Spleen (tissue), 11 donors: ENCODE results near the gene CNTLN. TPM values are rescaled to one million over a fixed set of nuclear protein-coding genes. Genes with fewer than 3 reads are reported as not detected.
"Not testable (repeated sequence)": the region's sequence is repeated elsewhere in the genome, so short reads cannot be mapped to it uniquely, and the experiment has no call there.

ENCODE experiments used
- DNase-seq: peaks from one replicate; pipeline ENCODE4 v3.0.0-alpha.2; 2020
- H3K27ac ChIP-seq, 8 donors: fragments of 200-600 bp; sonication (generic) in 7 of 8; 1 replicate in 4 of 8; 2 replicates in 4 of 8; pipeline versions ENCODE4 v1.5.0 to v1.8.0; 2016 to 2021; ENCODE audit warnings: inconsistent platforms in 4 of 8, mild to moderate bottlenecking in 4 of 8, moderate library complexity in 1 of 8
- H3K27me3 ChIP-seq, 7 donors: fragments of 200-600 bp; sonication (generic) in 6 of 7; replicated peaks in 1 of 7; 1 replicate in 4 of 7; 2 replicates in 3 of 7; pipeline versions ENCODE4 v1.5.0 to v1.8.0; 2016 to 2021; ENCODE audit warnings: inconsistent platforms in 3 of 7, mild to moderate bottlenecking in 1 of 7
- H3K36me3 ChIP-seq, 6 donors: fragments of 200-600 bp; sonication (generic) in 5 of 6; 1 replicate in 4 of 6; 2 replicates in 2 of 6; pipeline versions ENCODE4 v1.5.0 to v1.8.0; 2016 to 2021; ENCODE audit warnings: inconsistent platforms in 2 of 6
- H3K4me1 ChIP-seq, 6 donors: fragments of 200-600 bp; sonication (generic) in 5 of 6; 1 replicate in 3 of 6; 2 replicates in 3 of 6; pipeline versions ENCODE4 v1.5.0 to v1.8.0; 2016 to 2021; ENCODE audit warnings: inconsistent platforms in 3 of 6
- H3K4me3 ChIP-seq, 8 donors: fragments of 200-600 bp; sonication (generic) in 7 of 8; 1 replicate in 4 of 8; 2 replicates in 4 of 8; pipeline versions ENCODE4 v1.5.0 to v1.8.0; 2016 to 2021; ENCODE audit warnings: inconsistent platforms in 4 of 8, mild to moderate bottlenecking in 4 of 8, moderate library complexity in 2 of 8
- H3K9me3 ChIP-seq, 8 donors: fragments of 200-600 bp; sonication (generic) in 7 of 8; 1 replicate in 4 of 8; 2 replicates in 4 of 8; pipeline versions ENCODE4 v1.5.0 to v1.8.0; 2016 to 2021; ENCODE audit warnings: inconsistent platforms in 4 of 8
- CTCF ChIP-seq, 11 experiments: fragments of 200-600 bp in 7 of 11; fragments of 450-650 bp in 4 of 11; sonication (generic) in 4 of 11; IDR thresholded peaks in 8 of 11; conservative IDR thresholded peaks in 3 of 11; 1 replicate in 7 of 11; 2 replicates in 4 of 11; pipeline versions ENCODE4 v1.4.0 to v1.8.0; 2016 to 2021; ENCODE audit warnings: antibody characterized with exemption in 11 of 11, inconsistent platforms in 4 of 11, mild to moderate bottlenecking in 1 of 11
- POLR2A ChIP-seq, 3 donors: fragments of 450-650 bp; IDR thresholded peaks; one replicate each; pipeline ENCODE4 v1.5.1; 2017; ENCODE audit warnings: antibody characterized with exemption in 3 of 3, mild to moderate bottlenecking in 1 of 3
- POLR2AphosphoS5 ChIP-seq, 3 donors: sonication (generic); formaldehyde crosslinking; IDR thresholded peaks; one replicate each; pipeline ENCODE4 v1.5.1; 2017; ENCODE audit warnings: antibody characterized with exemption in 3 of 3
- WGBS, 5 donors: extraction: QIAGEN DNeasy Blood & Tissue Kit in 3 of 5; methylation state at CpG; one replicate each; pipeline versions ENCODE4 v1.1.5 to v1.1.7; 2013 to 2018; 5-methylcytosine and 5-hydroxymethylcytosine counted together
- intact Hi-C: fragments of 100-400 bp; cut with DNase I; formaldehyde crosslinking; loops from one replicate; pipeline ENCODE4 v1.15.0; 2023; ENCODE audit warnings: low total_unique reads
- polyA plus RNA-seq, 3 donors: library from polyadenylated mRNA; stranded (reverse); fragments of 200-250 nt; gene quantifications; one replicate each; pipeline ENCODE4 v1.2.1, GENCODE V29; 2013
- total RNA-seq, 7 donors: library from RNA; depleted of rRNA in 3 of 7; stranded (reverse); fragments of >200 nt in 3 of 7; fragmentation: NEBNext Ultra II Directional in 4 of 7; extraction: Animal tissue kit (Norgen Biotek cat#: 25700) in 4 of 7; gene quantifications; one replicate each; pipeline versions ENCODE4 v1.1.0 to v1.2.1, GENCODE V29; 2016 to 2021
- donor health status: healthy with polysubstance abuse.
- donor health status: DM: no; HTN: no; CAD: no; lungs with moderate emphysema.
- donor health status: DM: no; HTN: no; CAD: no.
- donor health status: Bipolar disorder and iron deficiency.
- donor health status: healthy.
- donor health status: DM: no; HTN: no; CAD: no.
- donor health status: DM: yes; HTN: yes; CAD: no.

The CNTLN gene
- total and polyA plus RNA-seq, 10 donors = 1.1 to 26.2 (median 9.8) TPM

- no peak overlapping the region for H3K27ac ChIP-seq
- DNase-seq = no peak
- no peak for TF ChIP-seq CTCF (IDR thresholded peaks at IDR 0.05 in 8 of 11, conservative IDR thresholded peaks at IDR 0.05 in 3 of 11)
- no peak for TF ChIP-seq POLR2A (IDR thresholded peaks at IDR 0.05)
- no peak for TF ChIP-seq POLR2AphosphoS5 (IDR thresholded peaks at IDR 0.05)
- H3K9me3 ChIP-seq = peaks cover 0 to 17% (median 0%) of the 10 kb centered on the region in 8 donors
- H3K4me1 ChIP-seq = no peaks in the 10 kb centered on the region
- intact Hi-C loops = no loop called here
- no peaks in the 10 kb centered on the region for H3K36me3 ChIP-seq
- no peaks in the 10 kb centered on the region for H3K27me3 ChIP-seq
- no peak overlapping the region for H3K4me3 ChIP-seq
These were observed 135.0 kb downstream of the CNTLN start for GRCh38 chr9:17269799-17270198.

- intact Hi-C loops = no loop called here
- Histone ChIP-seq H3K27ac (no peak overlapping the region), H3K9me3 (peaks cover 0 to 13% (median 0%) of the 10 kb centered on the region in 8 donors), H3K27me3 (no peaks in the 10 kb centered on the region), H3K36me3 (no peaks in the 10 kb centered on the region), H3K4me1 (no peaks in the 10 kb centered on the region), H3K4me3 (no peak overlapping the region)
- TF ChIP-seq CTCF (IDR thresholded peaks at IDR 0.05 in 8 of 11, conservative IDR thresholded peaks at IDR 0.05 in 3 of 11) (no peak), POLR2A (IDR thresholded peaks at IDR 0.05) (no peak), POLR2AphosphoS5 (IDR thresholded peaks at IDR 0.05) (no peak)
- no peak for DNase-seq
These were observed 137.7 kb downstream of the CNTLN start for GRCh38 chr9:17272536-17272935.

GRCh38 chr9:17280350-17281012, 145.6 kb downstream of the CNTLN start:
- DNase-seq = no peak
- WGBS, 5 donors = 89 to 99% (median 93%) methylated on average over 4 of the region's 4 CpGs
- TF ChIP-seq POLR2A (IDR thresholded peaks at IDR 0.05) (no peak), CTCF (IDR thresholded peaks at IDR 0.05 in 8 of 11, conservative IDR thresholded peaks at IDR 0.05 in 3 of 11) (no peak), POLR2AphosphoS5 (IDR thresholded peaks at IDR 0.05) (no peak)
- Histone ChIP-seq H3K36me3 (no peaks in the 10 kb centered on the region), H3K4me1 (no peaks in the 10 kb centered on the region), H3K9me3 (peaks cover 0 to 20% (median 6%) of the 10 kb centered on the region in 8 donors), H3K27ac (no peak overlapping the region), H3K4me3 (no peak overlapping the region), H3K27me3 (no peaks in the 10 kb centered on the region)
- intact Hi-C loops = no loop called here

- WGBS, 5 donors = 91 to 98% (median 96%) methylated on average over 8 to 18 of the region's 22 CpGs
- H3K36me3 ChIP-seq, H3K27me3 ChIP-seq, H3K27ac ChIP-seq, H3K4me1 ChIP-seq, H3K4me3 ChIP-seq, intact Hi-C loops, DNase-seq: not testable (repeated sequence)
- peaks cover 0 to 11% (median 0%) of the 10 kb centered on the region in 8 donors for H3K9me3 ChIP-seq
These were observed 155.8 kb downstream of the CNTLN start for GRCh38 chr9:17290673-17291072.
